ENCODE data around the gene METTL15. TPM values are rescaled to one million over a fixed set of nuclear protein-coding genes. Genes with fewer than 3 reads are reported as not detected.
"Not testable (repeated sequence)": the region's sequence is repeated elsewhere in the genome, so short reads cannot be mapped to it uniquely, and the experiment has no call there.

The METTL15 gene
- total RNA-seq, 1 donor: 24.6 TPM

- no peak for DNase-seq (ENCODE audit: low read depth)
Observed at GRCh38 chr11:28132548-28132947, 24.4 kb downstream of the METTL15 start.

GRCh38 chr11:28133146-28133545 is 25.0 kb downstream of the METTL15 start:
- no peak overlapping the region for H3K4me3 ChIP-seq (ENCODE audit: low read depth, low read length)
- DNase-seq (ENCODE audit: low read depth): peak; percentile 2
- no peak for TF ChIP-seq CTCF (IDR thresholded peaks at IDR 0.05; ENCODE audit: insufficient read depth, low read length)

More at GRCh38 chr11:28132548-28132947, 24.4 kb downstream of the METTL15 start:
- TF ChIP-seq CTCF (IDR thresholded peaks at IDR 0.05; ENCODE audit: insufficient read depth, low read length): no peak
- no peak overlapping the region for H3K4me3 ChIP-seq (ENCODE audit: low read depth, low read length)

- not testable (repeated sequence) for DNase-seq (ENCODE audit: low read depth); H3K4me3 ChIP-seq (ENCODE audit: low read depth, low read length)
Observed at GRCh38 chr11:28136157-28136556, 28.0 kb downstream of the METTL15 start.

GRCh38 chr11:28137366-28137765 is 29.2 kb downstream of the METTL15 start:
- TF ChIP-seq CTCF (IDR thresholded peaks at IDR 0.05; ENCODE audit: insufficient read depth, low read length): no peak
- DNase-seq (ENCODE audit: low read depth): no peak
- H3K4me3 ChIP-seq (ENCODE audit: low read depth, low read length): no peak overlapping the region

GRCh38 chr11:28137832-28138231 is 29.6 kb downstream of the METTL15 start:
- H3K4me3 ChIP-seq (ENCODE audit: low read depth, low read length): no peak overlapping the region
- no peak for TF ChIP-seq CTCF (IDR thresholded peaks at IDR 0.05; ENCODE audit: insufficient read depth, low read length)
- no peak for DNase-seq (ENCODE audit: low read depth)

GRCh38 chr11:28139841-28140415 is 31.7 kb downstream of the METTL15 start:
- DNase-seq (ENCODE audit: low read depth): no peak
- no peak overlapping the region for H3K4me3 ChIP-seq (ENCODE audit: low read depth, low read length)
- TF ChIP-seq CTCF (IDR thresholded peaks at IDR 0.05; ENCODE audit: insufficient read depth, low read length): no peak

- TF ChIP-seq CTCF (IDR thresholded peaks at IDR 0.05; ENCODE audit: insufficient read depth, low read length): no peak
Observed at GRCh38 chr11:28140689-28141455, 32.7 kb downstream of the METTL15 start.

More at GRCh38 chr11:28140689-28141455, 32.7 kb downstream of the METTL15 start:
- no peak overlapping the region for H3K4me3 ChIP-seq (ENCODE audit: low read depth, low read length)
- no peak for DNase-seq (ENCODE audit: low read depth)

Measured in fibroblast of the aortic adventitia (primary cell).